H9 (cell line): ENCODE results near the gene IL10. TPM values are rescaled to one million over a fixed set of nuclear protein-coding genes. Genes with fewer than 3 reads are reported as not detected.

Experiments
- DNase-seq: peaks from one replicate; pipeline ENCODE4 v3.0.0-alpha.2; 2017
- H2AFZ ChIP-seq: one replicate; pipeline ENCODE4 v1.6.1; 2013; ENCODE audit warnings: mild to moderate bottlenecking, low read length, control low read depth, moderate library complexity
- H2AK5ac ChIP-seq: 2 replicates; pipeline ENCODE4 v1.6.1; 2013; ENCODE audit warnings: low read length, control low read depth, mixed read lengths; ENCODE audit not compliant: insufficient read length
- H2BK120ac ChIP-seq: one replicate; pipeline ENCODE4 v1.6.1; 2013; ENCODE audit warnings: low read depth, mild to moderate bottlenecking, low read length, control low read depth, inconsistent platforms; ENCODE audit not compliant: poor library complexity, severe bottlenecking
- H2BK12ac ChIP-seq: 2 replicates; pipeline ENCODE4 v1.6.1; 2013; ENCODE audit warnings: low read length, control low read depth, mixed read lengths, low read depth; ENCODE audit not compliant: insufficient read length
- H2BK15ac ChIP-seq: 2 replicates; pipeline ENCODE4 v1.6.1; 2013; ENCODE audit warnings: low read depth, low read length, control low read depth
- H2BK20ac ChIP-seq: one replicate; pipeline ENCODE4 v1.6.1; 2013; ENCODE audit warnings: low read depth, mild to moderate bottlenecking, low read length, control low read depth, inconsistent platforms; ENCODE audit not compliant: poor library complexity, severe bottlenecking
- H2BK5ac ChIP-seq: 2 replicates; pipeline ENCODE4 v1.6.1; 2013; ENCODE audit warnings: low read length, control low read depth, mixed read lengths; ENCODE audit not compliant: insufficient read length
- H3K14ac ChIP-seq: 2 replicates; pipeline ENCODE4 v1.6.1; 2013; ENCODE audit warnings: low read length, control low read depth; ENCODE audit not compliant: insufficient read depth
- H3K18ac ChIP-seq: 2 replicates; pipeline ENCODE4 v1.6.1; 2013; ENCODE audit warnings: low read depth, mild to moderate bottlenecking, mixed read lengths, low read length, control low read depth; ENCODE audit not compliant: insufficient read length
- H3K23ac ChIP-seq: 2 replicates; pipeline ENCODE4 v1.6.1; 2013; ENCODE audit warnings: low read length, control low read depth, mixed read lengths, low read depth; ENCODE audit not compliant: insufficient read length
- H3K23me2 ChIP-seq: 2 replicates; pipeline ENCODE4 v1.6.1; 2013; ENCODE audit warnings: low read depth, mild to moderate bottlenecking, mixed read lengths, low read length, control low read depth; ENCODE audit not compliant: insufficient read length, poor library complexity, severe bottlenecking
- H3K27ac ChIP-seq: 2 replicates; pipeline ENCODE4 v1.5.1; 2013; ENCODE audit warnings: low read length, control low read depth, mixed read lengths, low read depth; ENCODE audit not compliant: insufficient read length
- H3K27me3 ChIP-seq: 2 replicates; pipeline ENCODE4 v1.6.1; 2013; ENCODE audit warnings: low read length, control low read depth, inconsistent platforms; ENCODE audit not compliant: insufficient read depth
- H3K4ac ChIP-seq: 2 replicates; pipeline ENCODE4 v1.6.1; 2013; ENCODE audit warnings: low read depth, mild to moderate bottlenecking, control low read depth, inconsistent platforms, low read length, moderate library complexity
- H3K4me1 ChIP-seq: 2 replicates; pipeline ENCODE4 v1.6.1; 2013; ENCODE audit warnings: low read length, control low read depth, inconsistent platforms; ENCODE audit not compliant: insufficient read depth
- H3K4me2 ChIP-seq: 2 replicates; pipeline ENCODE4 v1.6.1; 2013; ENCODE audit warnings: low read length, control low read depth, mixed read lengths; ENCODE audit not compliant: insufficient read length, insufficient read depth
- H3K56ac ChIP-seq: 2 replicates; pipeline ENCODE4 v1.6.1; 2013; ENCODE audit warnings: low read depth, mild to moderate bottlenecking, mixed read lengths, low read length, control low read depth; ENCODE audit not compliant: insufficient read length
- H3K79me1 ChIP-seq: 2 replicates; pipeline ENCODE4 v1.6.1; 2013; ENCODE audit warnings: low read depth, mild to moderate bottlenecking, moderate library complexity, low read length, control low read depth, inconsistent platforms; ENCODE audit not compliant: insufficient read depth, poor library complexity, severe bottlenecking
- H3K79me2 ChIP-seq: 2 replicates; pipeline ENCODE4 v1.6.1; 2013; ENCODE audit warnings: low read length, control low read depth, inconsistent platforms; ENCODE audit not compliant: insufficient read depth
- H3K9ac ChIP-seq: 2 replicates; pipeline ENCODE4 v1.6.1; 2013; ENCODE audit warnings: low read length, control low read depth, mixed read lengths; ENCODE audit not compliant: insufficient read length; ENCODE audit errors: extremely low read depth
- H3K9me3 ChIP-seq: one replicate; pipeline ENCODE4 v1.6.1; 2013; ENCODE audit warnings: low read depth, low read length, inconsistent platforms; ENCODE audit not compliant: control insufficient read depth
- H3T11ph ChIP-seq: one replicate; pipeline ENCODE4 v1.6.1; 2013; ENCODE audit warnings: mild to moderate bottlenecking, low read length, control low read depth, inconsistent platforms
- H4K20me1 ChIP-seq: one replicate; pipeline ENCODE4 v1.6.1; 2013; ENCODE audit not compliant: control insufficient read depth, insufficient read length, insufficient read depth
- H4K5ac ChIP-seq: 2 replicates; pipeline ENCODE4 v1.6.1; 2013; ENCODE audit warnings: low read depth, mild to moderate bottlenecking, mixed read lengths, low read length, control low read depth; ENCODE audit not compliant: insufficient read length
- H4K8ac ChIP-seq: replicated peaks from 2 replicates; pipeline ENCODE4 v1.6.1; 2013; ENCODE audit warnings: low read length, control low read depth, mixed read lengths, low read depth; ENCODE audit not compliant: insufficient read length
- H4K91ac ChIP-seq: 2 replicates; pipeline ENCODE4 v1.6.1; 2013; ENCODE audit warnings: low read depth, mild to moderate bottlenecking, moderate library complexity, mixed read lengths, low read length, control low read depth; ENCODE audit not compliant: insufficient read length
- H3K27ac Mint-ChIP-seq, 3 experiments: 2 replicates in 2 of 3; 3 replicates in 1 of 3; pipeline ENCODE4 v1.8.0; 2020 to 2021; ENCODE audit warnings: mixed read lengths in 3 of 3, mild to moderate bottlenecking in 1 of 3, moderate library complexity in 1 of 3
- H3K27me3 Mint-ChIP-seq: 2 replicates; pipeline ENCODE4 v1.8.0; 2021; ENCODE audit warnings: low read depth, mild to moderate bottlenecking, moderate library complexity, mixed read lengths
- H3K36me3 Mint-ChIP-seq, 3 experiments: 2 replicates in 2 of 3; 3 replicates in 1 of 3; pipeline ENCODE4 v1.8.0; 2020 to 2021; ENCODE audit warnings: low read depth in 3 of 3, mixed read lengths in 3 of 3; ENCODE audit not compliant: insufficient read depth in 1 of 3
- H3K4me1 Mint-ChIP-seq, 2 experiments: 2 replicates each; pipeline ENCODE4 v1.8.0; 2020; ENCODE audit warnings: mixed read lengths in 2 of 2
- H3K4me3 Mint-ChIP-seq, 2 experiments: 2 replicates in 1 of 2; 3 replicates in 1 of 2; pipeline ENCODE4 v1.8.0; 2020 to 2021; ENCODE audit warnings: mild to moderate bottlenecking in 2 of 2, mixed read lengths in 2 of 2, moderate library complexity in 1 of 2
- H3K9me3 Mint-ChIP-seq, 2 experiments: 2 replicates in 1 of 2; 3 replicates in 1 of 2; pipeline ENCODE4 v1.8.0; 2020; ENCODE audit warnings: mild to moderate bottlenecking in 2 of 2, mixed read lengths in 2 of 2, moderate library complexity in 1 of 2
- CTCF ChIP-seq: fragments of 200-600 bp; sonication (generic); conservative IDR thresholded peaks from 3 replicates; pipeline ENCODE4 v1.8.0; 2021; ENCODE audit warnings: antibody characterized with exemption, mild to moderate bottlenecking
- WGBS: extraction: QIAGEN DNeasy Blood & Tissue Kit; methylation state at CpG from one replicate; pipeline ENCODE4 v1.1.7; 2013; ENCODE audit warnings: missing lambda C conversion rate, low lambda C conversion rate, mixed read lengths; ENCODE audit not compliant: insufficient read length; ENCODE audit errors: extremely low coverage; 5-methylcytosine and 5-hydroxymethylcytosine counted together
- total RNA-seq: library from RNA; stranded (reverse); gene quantifications from 2 replicates; pipeline ENCODE4 v1.2.1, GENCODE V29; 2021

The IL10 gene
- total RNA-seq, 1 experiment from 2014 or later, result not detected

- Histone ChIP-seq H4K20me1 (no peaks in the 10 kb centered on the region), H3K4me2 (no peak within 1 kb of the TSS), H3K23me2 (no peaks in the 10 kb centered on the region), H3K18ac (no peak within 1 kb of the TSS), H3K4ac (no peak within 1 kb of the TSS), H3K56ac (no peak within 1 kb of the TSS), H2BK15ac (no peak within 1 kb of the TSS), H3K27ac (no peak within 1 kb of the TSS), H2BK20ac (no peak within 1 kb of the TSS), H2AK5ac (no peak within 1 kb of the TSS), H4K91ac (no peak within 1 kb of the TSS), H2BK12ac (no peak within 1 kb of the TSS), H3K27me3 (no peaks in the 10 kb centered on the region), H3K14ac (no peak within 1 kb of the TSS), H4K8ac (no peak within 1 kb of the TSS), H3K79me2 (no peaks in the 10 kb centered on the region), H3T11ph (no peak within 1 kb of the TSS), H4K5ac (no peak within 1 kb of the TSS), H3K4me1 (peaks cover 3% of the 10 kb centered on the region; the same call in 1 of the 2 replicates), H3K79me1 (no peaks in the 10 kb centered on the region), H2AFZ (no peak within 1 kb of the TSS), H2BK5ac (no peak within 1 kb of the TSS), H3K9ac (no peak within 1 kb of the TSS), H2BK120ac (no peak within 1 kb of the TSS), H3K9me3 (no peaks in the 10 kb centered on the region), H3K23ac (no peak within 1 kb of the TSS)
- H3K9me3 Mint-ChIP-seq, result no peaks in the 10 kb centered on the region
- WGBS, result no CpG with 5 or more reads among the region's 9 CpGs
- no peak within 1 kb of the TSS for H3K4me3 Mint-ChIP-seq
- peaks cover 13% of the 10 kb centered on the region for H3K27me3 Mint-ChIP-seq
- peaks cover 29 to 35% of the 10 kb centered on the region in 2 experiments for H3K4me1 Mint-ChIP-seq
- DNase-seq, result peak; percentile 37
- no peaks in the 10 kb centered on the region for H3K36me3 Mint-ChIP-seq
- H3K27ac Mint-ChIP-seq, result no peak within 1 kb of the TSS
- TF ChIP-seq CTCF, result no peak
These were observed 1.6 kb downstream of the IL10 start, which contains the start of gene IL19 for GRCh38 chr1:206770531-206771337. Gene IL19 (plus strand): TSS chr1:206770773. CDS start chr1:206836663, 65,890 bp downstream.
